Measurements from ENCODE around the gene RAD51B.

The RAD51B gene

GRCh38 chr14:68508581-68508980 lies 689.0 kb downstream of the RAD51B start:
- no peak for DNase-seq (ENCODE audit: low read depth in 2 of 2)

DNA sequence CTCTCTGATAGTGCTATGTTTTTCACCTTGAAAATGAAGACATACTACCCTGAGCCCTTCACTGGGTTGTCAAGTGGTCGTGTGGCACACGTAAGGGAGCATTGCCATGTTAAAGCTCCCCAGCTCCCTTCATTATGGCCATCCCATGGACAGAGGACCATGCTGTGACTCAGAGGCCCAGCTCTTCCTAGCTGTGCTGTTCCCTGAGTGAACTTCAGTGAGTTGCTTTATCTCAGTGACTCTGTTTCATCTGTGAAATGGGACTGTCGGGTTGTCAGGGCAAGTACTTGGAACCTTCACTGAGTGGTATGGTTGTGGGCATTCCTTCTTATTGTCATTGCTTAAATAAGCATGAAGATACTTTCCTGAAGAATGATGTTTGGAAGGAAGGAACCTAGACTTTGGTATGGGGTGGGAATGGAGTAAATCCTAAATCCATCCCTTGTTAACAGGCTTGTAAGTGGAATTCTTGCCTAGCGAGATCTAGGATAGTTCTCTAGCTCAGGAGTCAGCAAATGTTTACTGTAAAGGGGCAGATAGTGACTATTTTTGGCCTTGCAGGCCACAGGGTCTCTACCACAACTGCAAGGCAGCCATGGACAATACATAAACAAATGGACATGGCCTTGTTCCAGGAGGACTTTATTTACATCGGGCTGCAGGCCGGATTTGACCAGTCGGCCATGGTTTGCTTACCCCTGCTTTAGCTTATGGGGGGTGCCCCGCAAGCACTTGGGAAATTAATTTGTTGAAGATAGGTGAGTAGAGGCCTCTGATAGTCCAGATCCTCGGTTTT lies 689.8 kb downstream of the RAD51B start:
- no peak for DNase-seq (ENCODE audit: low read depth in 2 of 2)

- DNase-seq (ENCODE audit: low read depth in 2 of 2) = no peak
These were observed 690.9 kb downstream of the RAD51B start for GRCh38 chr14:68510201-68511128.

- no peak for DNase-seq (ENCODE audit: low read depth in 2 of 2)
These were observed 691.8 kb downstream of the RAD51B start for GRCh38 chr14:68511129-68512047.

GRCh38 chr14:68512088-68512487 lies 692.5 kb downstream of the RAD51B start:
- DNase-seq (ENCODE audit: low read depth in 2 of 2) = no peak

GRCh38 chr14:68513137-68513536 lies 693.6 kb downstream of the RAD51B start:
- no peak for DNase-seq (ENCODE audit: low read depth in 2 of 2)

DNA sequence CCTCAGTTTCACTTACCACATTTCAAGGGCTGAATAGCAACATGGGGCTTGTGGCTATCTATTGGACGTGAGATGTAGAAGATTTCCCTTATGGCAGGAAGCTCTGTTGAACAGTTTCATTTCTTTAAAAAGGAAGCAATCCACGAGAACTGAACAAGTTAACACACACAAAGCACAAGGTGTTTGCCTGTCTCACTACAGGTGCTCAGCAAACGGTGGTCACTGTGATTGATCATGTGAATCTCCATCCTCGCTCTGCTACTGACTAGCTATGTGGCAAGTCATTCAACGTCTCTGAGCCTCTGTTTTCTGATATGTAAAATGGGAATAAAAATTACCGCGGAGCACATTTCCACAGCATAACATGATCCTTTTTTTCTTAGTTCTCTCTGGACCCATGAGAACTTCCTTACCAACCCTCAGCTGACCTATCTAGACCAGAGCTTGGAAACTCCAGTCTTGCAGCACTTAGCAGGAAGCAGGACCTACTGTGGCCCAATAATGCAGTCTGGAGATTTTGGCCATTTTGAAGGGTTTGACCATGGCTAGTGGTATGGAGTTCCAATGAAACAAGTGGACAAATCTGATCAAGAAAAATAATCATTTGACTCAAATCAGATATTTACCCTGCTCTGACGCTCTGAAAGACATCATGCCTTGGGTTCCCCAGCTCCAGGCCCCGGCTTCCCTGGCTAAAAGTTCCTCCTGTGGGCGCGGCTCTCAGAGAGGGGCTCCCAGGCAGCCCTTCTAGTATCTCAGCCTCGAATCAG lies 694.4 kb downstream of the RAD51B start:
- no peak for DNase-seq (ENCODE audit: low read depth in 2 of 2)

DNA sequence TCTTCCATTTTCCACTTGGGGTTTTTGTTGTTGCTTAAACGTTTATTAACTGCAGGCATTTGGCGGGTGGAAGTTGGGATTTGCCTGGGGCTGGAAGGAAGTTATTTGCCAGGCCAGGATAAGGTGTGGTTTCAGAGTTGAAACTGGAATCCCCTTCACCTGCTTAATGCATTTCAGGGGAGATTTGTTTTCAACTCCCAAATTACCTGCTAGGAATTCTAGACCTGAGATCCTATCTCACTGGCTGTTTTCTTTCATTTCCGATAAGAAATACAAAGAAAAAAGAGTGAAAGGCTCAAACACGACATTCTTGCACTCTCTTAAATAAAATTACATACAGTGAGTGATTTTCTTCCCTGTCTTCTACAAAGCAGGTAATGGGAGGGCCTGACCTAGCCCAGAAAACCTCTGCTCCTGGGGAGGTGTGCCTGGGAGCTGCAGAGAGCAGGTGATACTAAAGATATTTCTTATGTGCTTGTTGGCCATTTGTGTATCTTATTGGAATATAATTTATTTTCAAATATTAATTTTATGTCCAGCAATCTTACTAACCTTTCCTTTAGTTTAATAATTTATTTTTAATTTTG lies 695.1 kb downstream of the RAD51B start:
- no peak for DNase-seq (ENCODE audit: low read depth in 2 of 2)

DNA sequence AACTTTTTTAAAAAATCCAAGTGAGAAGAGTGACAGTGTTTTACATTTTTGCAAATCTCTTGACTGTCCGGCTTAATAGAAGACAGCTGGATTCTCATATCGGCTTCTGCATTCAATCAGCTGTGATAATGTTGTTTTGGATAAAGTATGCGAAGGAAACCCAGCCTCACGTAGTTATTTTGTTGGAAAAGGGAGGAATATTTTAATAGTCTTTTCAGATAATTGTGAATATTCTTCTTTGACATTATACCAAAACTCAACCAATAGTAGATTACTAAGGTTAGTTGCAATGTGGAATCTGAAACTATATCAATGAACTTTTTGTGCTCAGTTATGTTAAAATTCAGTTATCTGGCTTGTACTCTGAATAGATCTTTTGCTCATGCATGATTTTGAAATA lies 696.8 kb downstream of the RAD51B start:
- no peak for DNase-seq (ENCODE audit: low read depth in 2 of 2)

- DNase-seq (ENCODE audit: low read depth in 2 of 2) = no peak
These were observed 698.6 kb downstream of the RAD51B start for GRCh38 chr14:68518166-68518565.

- DNase-seq (ENCODE audit: low read depth in 2 of 2) = no peak
These were observed 699.4 kb downstream of the RAD51B start for GRCh38 chr14:68518761-68519670.

- no peak for DNase-seq (ENCODE audit: low read depth in 2 of 2)
These were observed 700.1 kb downstream of the RAD51B start for GRCh38 chr14:68519671-68520187.

- DNase-seq (ENCODE audit: low read depth in 2 of 2) = no peak
These were observed 701.3 kb downstream of the RAD51B start for GRCh38 chr14:68520637-68521556.

GRCh38 chr14:68521557-68521901 lies 702.0 kb downstream of the RAD51B start:
- no peak for DNase-seq (ENCODE audit: low read depth in 2 of 2)

DNA sequence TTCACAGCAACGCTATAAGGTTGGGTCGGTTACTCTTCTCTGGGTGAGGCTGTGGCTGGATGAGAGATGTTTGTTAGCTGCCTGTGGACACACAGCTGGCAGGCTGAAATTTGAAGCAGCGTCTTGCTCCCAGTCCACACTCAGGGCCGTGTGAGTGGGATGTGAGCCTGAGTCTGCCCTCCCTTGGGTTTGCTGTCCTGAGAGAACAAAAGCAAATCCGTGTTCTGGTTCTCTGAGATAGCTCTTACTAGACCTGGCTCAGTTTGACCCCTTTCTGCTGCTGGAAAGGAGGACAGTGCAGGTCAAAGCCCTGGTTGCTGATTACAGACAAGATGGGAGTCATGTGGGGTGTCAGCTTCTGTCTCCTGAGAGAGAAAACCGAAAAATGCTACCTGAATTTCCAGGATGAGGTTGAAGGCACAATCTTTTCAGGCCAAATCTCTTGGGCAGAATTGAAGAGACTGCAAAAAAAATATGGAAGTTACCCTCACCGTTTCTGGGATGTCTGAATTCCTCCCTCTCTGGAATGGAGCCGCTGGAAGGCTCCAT lies 702.5 kb downstream of the RAD51B start:
- DNase-seq (ENCODE audit: low read depth in 2 of 2) = no peak

DNA sequence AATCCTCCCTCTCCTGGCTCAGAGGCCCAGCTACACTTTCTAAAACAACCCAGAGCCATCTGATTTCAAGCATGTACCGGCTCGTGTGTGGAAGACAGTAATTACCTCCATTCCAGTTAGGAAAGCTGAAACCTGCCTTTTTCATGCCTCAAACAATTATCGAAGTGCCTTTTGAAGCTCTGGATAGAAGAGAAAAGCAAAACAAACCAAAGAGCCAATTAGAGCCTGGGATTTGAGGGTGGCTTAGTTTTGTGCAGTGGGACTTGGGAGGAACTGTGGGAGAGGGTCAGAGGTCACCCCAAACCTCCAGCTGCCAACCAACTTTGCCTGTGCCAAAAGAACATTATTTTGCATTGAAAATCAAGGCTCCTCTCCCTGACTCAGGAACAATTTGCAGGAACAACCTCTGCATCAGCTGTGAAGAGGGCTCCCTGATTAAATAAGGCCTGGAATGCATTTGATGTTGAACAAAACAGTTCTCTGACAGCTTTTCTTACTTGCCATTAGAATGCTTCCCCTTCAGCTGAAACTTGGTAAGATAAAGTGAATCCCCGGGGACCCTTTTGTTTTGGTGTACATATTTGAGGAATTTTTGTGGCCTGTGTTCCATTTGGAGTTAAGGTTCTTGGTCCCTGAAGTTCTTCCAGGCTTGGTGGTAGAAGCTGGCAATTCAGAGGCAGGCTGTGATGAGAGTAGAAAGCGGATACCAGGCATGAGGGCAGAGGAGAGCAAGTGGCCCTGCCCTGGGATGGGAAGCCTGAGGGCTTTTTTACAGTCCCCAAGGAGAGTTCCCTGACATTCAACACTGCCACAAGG lies 703.1 kb downstream of the RAD51B start:
- DNase-seq (ENCODE audit: low read depth in 2 of 2) = no peak

DNA sequence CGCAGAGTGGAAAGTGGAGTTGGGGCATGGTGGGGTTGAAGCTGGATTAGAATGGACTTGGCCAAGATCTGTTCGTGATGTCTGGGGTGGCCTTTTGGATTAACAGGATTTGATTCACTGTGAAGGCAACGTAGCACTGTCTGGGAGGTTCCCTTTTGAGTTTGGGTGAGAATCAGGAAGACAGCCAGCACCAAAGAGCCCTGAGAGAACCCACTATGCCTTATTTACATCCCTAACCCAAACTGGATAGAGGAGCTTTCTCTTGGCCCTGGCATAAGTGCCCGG lies 703.7 kb downstream of the RAD51B start:
- no peak for DNase-seq (ENCODE audit: low read depth in 2 of 2)
